Parathyroid adenoma (tissue), 2 donors: Measurements from ENCODE around the gene TCOF1.

Experiments used
- H2AFZ ChIP-seq: fragments of 300-600 bp; sonication (generic); one replicate; pipeline ENCODE4 v1.7.0; 2017; ENCODE audit warnings: antibody characterized with exemption, mild to moderate bottlenecking
- H3K27ac ChIP-seq: fragments of 300-600 bp; sonication (generic); one replicate; pipeline ENCODE4 v1.7.0; 2017
- H3K27me3 ChIP-seq: fragments of 300-600 bp; sonication (generic); one replicate; pipeline ENCODE4 v1.7.0; 2017; ENCODE audit warnings: low read length; ENCODE audit not compliant: control insufficient read depth, insufficient read depth
- H3K36me3 ChIP-seq: fragments of 300-600 bp; sonication (generic); one replicate; pipeline ENCODE4 v1.7.0; 2017; ENCODE audit warnings: low read length; ENCODE audit not compliant: control insufficient read depth, insufficient read depth
- H3K4me1 ChIP-seq: fragments of 300-600 bp; sonication (generic); one replicate; pipeline ENCODE4 v1.7.0; 2017; ENCODE audit warnings: control low read depth
- H3K4me2 ChIP-seq: fragments of 300-600 bp; sonication (generic); one replicate; pipeline ENCODE4 v1.7.0; 2017; ENCODE audit warnings: low read length
- H3K4me3 ChIP-seq: fragments of 300-600 bp; sonication (generic); one replicate; pipeline ENCODE4 v1.7.0; 2017; ENCODE audit warnings: low read depth, low read length
- H3K79me2 ChIP-seq: fragments of 300-600 bp; sonication (generic); one replicate; pipeline ENCODE4 v1.7.0; 2017; ENCODE audit warnings: control low read depth
- H3K9ac ChIP-seq: fragments of 300-600 bp; sonication (generic); one replicate; pipeline ENCODE4 v1.7.0; 2017; ENCODE audit warnings: mild to moderate bottlenecking
- H3K9me3 ChIP-seq: fragments of 300-600 bp; sonication (generic); one replicate; pipeline ENCODE4 v1.7.0; 2017; ENCODE audit warnings: low read length; ENCODE audit not compliant: control insufficient read depth
- TF ChIP-seq, protein P1 (sequence below): fragments of 300-600 bp; sonication (generic); IDR thresholded peaks from one replicate; pipeline ENCODE4 v1.7.0; 2017; ENCODE audit warnings: antibody characterized with exemption, mild to moderate bottlenecking
- donor health status: primary hyperparathyroidism.

TCOF1 gene

DNA sequence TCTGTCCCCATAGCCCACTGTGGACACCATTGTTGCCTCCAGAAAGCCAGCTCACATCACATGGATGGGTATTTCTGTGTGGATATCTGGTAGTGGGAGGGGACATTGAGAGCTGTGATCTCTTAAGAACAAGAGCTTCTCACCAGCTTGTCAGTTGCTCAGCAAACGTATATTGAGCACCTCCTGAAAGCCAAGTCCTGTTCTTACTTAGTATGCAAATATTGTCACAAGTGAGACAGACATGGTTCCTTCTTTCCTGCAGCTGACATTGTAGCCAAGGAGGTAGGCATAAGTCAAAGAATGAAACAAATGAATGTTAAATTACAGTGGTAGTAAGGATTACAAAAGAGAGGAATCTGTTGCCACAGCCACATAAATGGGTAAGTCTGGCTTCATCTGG lies 3.8 kb downstream of the TCOF1 start:
- no peaks in the 10 kb centered on the region for H3K27me3 ChIP-seq
- H3K79me2 ChIP-seq, result peaks cover 8% of the 10 kb centered on the region
- TF ChIP-seq, protein P1, sequence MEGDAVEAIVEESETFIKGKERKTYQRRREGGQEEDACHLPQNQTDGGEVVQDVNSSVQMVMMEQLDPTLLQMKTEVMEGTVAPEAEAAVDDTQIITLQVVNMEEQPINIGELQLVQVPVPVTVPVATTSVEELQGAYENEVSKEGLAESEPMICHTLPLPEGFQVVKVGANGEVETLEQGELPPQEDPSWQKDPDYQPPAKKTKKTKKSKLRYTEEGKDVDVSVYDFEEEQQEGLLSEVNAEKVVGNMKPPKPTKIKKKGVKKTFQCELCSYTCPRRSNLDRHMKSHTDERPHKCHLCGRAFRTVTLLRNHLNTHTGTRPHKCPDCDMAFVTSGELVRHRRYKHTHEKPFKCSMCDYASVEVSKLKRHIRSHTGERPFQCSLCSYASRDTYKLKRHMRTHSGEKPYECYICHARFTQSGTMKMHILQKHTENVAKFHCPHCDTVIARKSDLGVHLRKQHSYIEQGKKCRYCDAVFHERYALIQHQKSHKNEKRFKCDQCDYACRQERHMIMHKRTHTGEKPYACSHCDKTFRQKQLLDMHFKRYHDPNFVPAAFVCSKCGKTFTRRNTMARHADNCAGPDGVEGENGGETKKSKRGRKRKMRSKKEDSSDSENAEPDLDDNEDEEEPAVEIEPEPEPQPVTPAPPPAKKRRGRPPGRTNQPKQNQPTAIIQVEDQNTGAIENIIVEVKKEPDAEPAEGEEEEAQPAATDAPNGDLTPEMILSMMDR, result no peak
- no peak overlapping the region for H3K27ac ChIP-seq
- H3K4me3 ChIP-seq, result no peak overlapping the region
- no peak overlapping the region for H3K4me2 ChIP-seq
- H3K4me1 ChIP-seq, result peaks cover 7% of the 10 kb centered on the region
- no peak overlapping the region for H3K9ac ChIP-seq
- no peaks in the 10 kb centered on the region for H3K36me3 ChIP-seq
- H3K9me3 ChIP-seq, result no peaks in the 10 kb centered on the region
- no peak overlapping the region for H2AFZ ChIP-seq

DNA sequence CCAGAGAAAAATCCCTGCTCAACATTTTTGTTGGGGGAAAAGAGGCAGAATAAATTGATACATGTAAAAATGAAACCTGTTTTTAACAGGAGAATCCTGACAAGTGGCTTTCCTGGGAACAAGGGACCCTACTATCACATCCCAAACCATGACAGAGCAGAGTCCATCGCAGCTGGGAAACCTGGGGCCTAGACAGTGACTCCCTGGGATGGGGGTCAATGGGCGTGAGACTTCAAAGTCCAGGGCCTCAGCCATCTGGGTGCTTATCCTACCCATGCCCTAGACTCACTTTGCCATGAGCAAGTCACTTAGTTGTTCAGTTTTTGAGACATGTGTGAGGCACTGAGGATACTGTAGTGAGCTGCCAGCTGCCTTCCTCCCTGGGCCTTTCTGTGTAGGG lies 5.7 kb downstream of the TCOF1 start:
- H2AFZ ChIP-seq, result no peak overlapping the region
- H3K36me3 ChIP-seq, result no peaks in the 10 kb centered on the region
- TF ChIP-seq, protein P1, result no peak
- H3K4me2 ChIP-seq, result no peak overlapping the region
- H3K27me3 ChIP-seq, result no peaks in the 10 kb centered on the region
- no peak overlapping the region for H3K4me3 ChIP-seq
- H3K27ac ChIP-seq, result no peak overlapping the region
- peaks cover 4% of the 10 kb centered on the region for H3K4me1 ChIP-seq
- H3K9me3 ChIP-seq, result no peaks in the 10 kb centered on the region
- H3K79me2 ChIP-seq, result peaks cover 5% of the 10 kb centered on the region
- no peak overlapping the region for H3K9ac ChIP-seq

DNA sequence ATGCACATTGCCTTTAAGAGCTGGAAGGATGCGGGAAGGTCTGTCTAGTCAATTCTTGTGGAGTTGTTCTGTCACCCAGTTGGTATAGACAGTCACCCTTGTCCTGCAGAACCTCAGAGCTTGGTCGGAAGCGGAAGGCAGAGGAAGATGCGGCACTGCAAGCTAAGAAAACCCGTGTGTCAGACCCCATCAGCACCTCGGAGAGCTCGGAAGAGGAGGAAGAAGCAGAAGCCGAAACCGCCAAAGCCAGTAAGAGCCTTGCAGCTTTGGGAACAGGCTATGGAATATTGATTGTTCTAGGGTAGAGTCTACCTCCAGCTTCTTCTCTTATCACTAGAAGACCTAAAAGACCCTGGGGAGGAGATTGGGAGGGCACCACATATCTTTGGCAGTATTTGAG lies 6.5 kb downstream of the TCOF1 start:
- no peaks in the 10 kb centered on the region for H3K9me3 ChIP-seq
- H3K4me2 ChIP-seq, result no peak overlapping the region
- no peak overlapping the region for H3K9ac ChIP-seq
- no peaks in the 10 kb centered on the region for H3K79me2 ChIP-seq
- no peak overlapping the region for H2AFZ ChIP-seq
- H3K4me3 ChIP-seq, result no peak overlapping the region
- H3K27ac ChIP-seq, result no peak overlapping the region
- no peaks in the 10 kb centered on the region for H3K27me3 ChIP-seq
- no peaks in the 10 kb centered on the region for H3K36me3 ChIP-seq
- TF ChIP-seq, protein P1, result no peak
- H3K4me1 ChIP-seq, result peaks cover under 1% of the 10 kb centered on the region

DNA sequence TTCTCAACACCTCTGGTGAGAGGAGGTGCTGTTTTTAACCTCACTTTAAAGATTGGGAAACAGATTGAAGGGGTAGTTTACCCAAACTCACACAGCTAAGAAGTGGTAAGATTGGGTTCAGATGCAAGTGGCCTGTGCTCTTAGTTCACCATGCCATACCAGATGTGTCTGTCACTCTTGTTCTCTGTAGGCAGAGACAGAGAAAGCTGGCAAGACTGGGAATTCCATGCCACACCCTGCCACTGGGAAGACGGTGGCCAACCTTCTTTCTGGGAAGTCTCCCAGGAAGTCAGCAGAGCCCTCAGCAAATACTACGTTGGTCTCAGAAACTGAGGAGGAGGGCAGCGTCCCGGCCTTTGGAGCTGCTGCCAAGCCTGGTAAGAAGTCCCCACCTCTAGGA lies 11.0 kb downstream of the TCOF1 start:
- no peak overlapping the region for H2AFZ ChIP-seq
- no peaks in the 10 kb centered on the region for H3K27me3 ChIP-seq
- no peak overlapping the region for H3K27ac ChIP-seq
- no peak overlapping the region for H3K4me3 ChIP-seq
- no peaks in the 10 kb centered on the region for H3K4me1 ChIP-seq
- H3K9ac ChIP-seq, result no peak overlapping the region
- no peaks in the 10 kb centered on the region for H3K79me2 ChIP-seq
- no peak overlapping the region for H3K4me2 ChIP-seq
- TF ChIP-seq, protein P1, result no peak
- H3K36me3 ChIP-seq, result no peaks in the 10 kb centered on the region
- no peaks in the 10 kb centered on the region for H3K9me3 ChIP-seq

DNA sequence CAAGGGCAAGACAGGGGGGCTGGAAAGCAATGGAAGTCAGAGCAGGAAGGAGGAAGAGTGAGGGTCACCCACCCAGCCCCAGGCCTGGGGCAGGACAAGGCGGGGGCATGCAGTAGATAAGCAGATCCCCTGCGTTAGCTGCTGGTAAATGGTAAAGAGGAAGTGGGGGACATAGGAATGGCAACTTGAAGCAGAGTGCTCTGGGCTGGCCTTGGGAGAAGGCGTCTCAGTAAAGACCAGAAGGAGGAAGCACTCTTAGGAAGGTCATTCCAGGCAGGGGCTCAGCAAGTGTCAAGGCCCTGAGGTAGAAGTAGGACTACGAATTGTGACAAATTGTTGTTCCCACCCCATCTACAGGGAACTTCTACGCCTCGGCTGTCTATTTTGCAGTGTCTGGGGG lies 15.1 kb downstream of the TCOF1 start:
- no peak overlapping the region for H3K4me3 ChIP-seq

More for the DNA sequence above, 15.1 kb downstream of the TCOF1 start:
- no peak overlapping the region for H2AFZ ChIP-seq
- no peaks in the 10 kb centered on the region for H3K9me3 ChIP-seq
- H3K36me3 ChIP-seq, result no peaks in the 10 kb centered on the region
- H3K27ac ChIP-seq, result no peak overlapping the region
- H3K79me2 ChIP-seq, result no peaks in the 10 kb centered on the region
- no peaks in the 10 kb centered on the region for H3K4me1 ChIP-seq
- TF ChIP-seq, protein P1, result no peak
- no peak overlapping the region for H3K4me2 ChIP-seq
- no peaks in the 10 kb centered on the region for H3K27me3 ChIP-seq
- no peak overlapping the region for H3K9ac ChIP-seq
